GM18858 (cell line): ENCODE data around the gene RGS3.
"Not testable (repeated sequence)": the region's sequence is repeated elsewhere in the genome, so short reads cannot be mapped to it uniquely, and the experiment has no call there.

Experiments used
- ATAC-seq: cut with Tn5 transposase; IDR thresholded peaks from one replicate; pipeline ENCODE4 v1.9.1; 2021; ENCODE audit not compliant: unreplicated experiment

RGS3 gene

DNA sequence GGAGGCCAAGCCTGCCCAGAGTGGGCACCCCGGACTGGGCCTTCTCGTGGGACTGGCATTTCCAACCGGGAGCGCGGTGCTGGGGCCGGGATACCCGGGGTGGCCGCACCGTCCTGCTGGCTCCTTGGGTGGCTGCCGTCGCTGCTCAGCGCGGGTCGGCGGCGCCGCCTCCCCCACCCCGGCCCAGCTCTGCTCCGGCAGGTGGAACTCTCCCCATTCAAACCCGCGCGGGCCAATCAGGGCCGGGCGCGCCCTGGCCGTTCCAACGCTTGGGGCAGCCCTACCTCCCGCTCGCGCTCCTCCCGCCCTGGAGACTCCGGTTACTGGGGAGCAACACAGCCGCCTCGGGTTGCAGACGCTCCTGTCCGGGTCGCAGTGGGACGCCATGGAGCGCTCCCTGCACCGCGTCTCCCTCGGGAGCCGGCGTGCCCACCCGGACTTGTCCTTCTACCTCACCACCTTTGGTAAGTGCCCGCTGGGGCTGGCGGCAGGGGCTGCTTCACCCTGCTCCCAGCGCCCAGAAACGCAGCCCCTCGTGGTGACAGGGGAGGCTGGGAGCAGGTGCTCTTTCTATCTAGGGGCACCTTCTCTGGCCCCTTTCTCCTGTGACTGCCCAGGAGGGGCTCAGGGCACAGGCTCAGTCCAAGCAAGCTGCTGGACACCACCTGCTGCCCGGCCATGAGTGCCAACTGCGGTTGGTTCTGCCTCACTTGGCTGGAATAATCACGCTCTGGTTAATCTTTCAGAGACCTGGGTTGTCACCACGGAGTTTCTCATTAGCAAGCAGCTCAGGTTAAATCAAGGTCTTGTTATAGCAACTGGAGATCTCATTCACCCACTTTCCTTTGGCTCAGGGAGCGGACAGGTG is at the start of gene RGS3:
RGS3 (plus strand) TSS at position 310 of the 868 bp plus-strand sequence; CDS start at position 386, 76 bp downstream.
- no peak for ATAC-seq

DNA sequence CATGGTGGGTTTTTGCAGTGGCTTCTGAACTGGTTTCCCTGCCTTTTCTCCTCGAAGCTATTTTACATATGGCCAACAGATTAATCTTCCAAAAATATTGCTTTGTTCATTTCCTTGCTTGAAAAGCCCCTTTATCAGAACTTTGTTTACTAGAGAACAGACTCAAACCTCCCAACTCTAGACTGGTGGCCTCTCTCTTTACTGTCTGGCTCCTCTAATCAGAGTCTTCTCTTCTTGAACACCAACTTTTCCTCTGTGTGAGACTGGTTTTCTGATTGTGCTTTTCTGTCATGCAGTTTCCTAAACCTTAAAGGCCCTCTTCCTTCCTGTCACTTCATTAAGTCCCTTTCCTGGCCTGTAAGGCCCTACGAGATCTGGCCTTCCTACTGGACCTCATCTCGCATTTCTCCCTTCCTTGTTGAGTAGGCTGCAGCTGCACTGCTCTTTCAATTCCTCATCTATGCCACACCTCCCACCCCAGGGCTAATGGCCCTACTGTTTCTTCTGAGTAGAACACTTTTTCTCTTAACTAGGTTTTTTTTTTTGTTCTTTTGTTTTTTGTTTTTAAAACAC is 47.3 kb upstream of the RGS3 start:
- ATAC-seq: peak; percentile 93

DNA sequence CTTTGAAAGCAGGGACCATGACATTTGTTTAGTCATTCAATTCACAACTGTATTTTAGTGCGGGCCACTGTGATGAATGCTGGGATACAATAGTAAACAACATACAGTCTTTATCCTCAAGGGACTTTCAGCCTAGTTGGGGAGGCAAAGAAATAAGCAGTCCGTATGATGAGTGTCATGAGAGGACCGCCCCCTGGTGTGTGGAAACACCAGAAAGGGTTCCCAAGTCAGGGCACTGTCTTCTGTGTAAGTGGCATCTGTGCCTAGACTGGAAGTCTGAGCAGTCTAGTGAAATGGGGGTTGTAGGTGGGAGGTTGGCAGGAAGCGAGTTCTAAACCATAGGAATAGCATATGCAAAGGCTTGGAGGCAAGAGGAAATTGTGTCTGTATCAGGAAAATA is 46.2 kb upstream of the RGS3 start:
- no peak for ATAC-seq

DNA sequence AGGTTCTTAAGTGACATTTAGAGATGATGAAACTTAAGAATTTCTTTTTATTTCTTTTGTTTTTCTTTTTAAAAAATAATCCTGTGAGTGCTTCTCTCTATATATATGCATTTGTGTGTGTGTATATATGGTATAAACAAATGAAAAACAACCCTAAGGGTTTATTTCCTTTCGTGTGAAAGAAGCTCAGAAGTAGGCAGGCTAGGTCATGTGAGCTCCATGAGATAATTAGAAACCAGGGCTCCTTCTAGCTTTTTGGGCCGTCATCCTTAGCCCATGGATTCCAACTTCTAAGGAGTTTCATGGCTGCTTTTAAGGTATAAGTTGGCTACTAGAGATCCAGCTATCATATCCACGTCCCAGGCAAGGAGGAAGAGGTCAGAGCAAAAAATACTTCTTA is 41.8 kb upstream of the RGS3 start:
- ATAC-seq: no peak

DNA sequence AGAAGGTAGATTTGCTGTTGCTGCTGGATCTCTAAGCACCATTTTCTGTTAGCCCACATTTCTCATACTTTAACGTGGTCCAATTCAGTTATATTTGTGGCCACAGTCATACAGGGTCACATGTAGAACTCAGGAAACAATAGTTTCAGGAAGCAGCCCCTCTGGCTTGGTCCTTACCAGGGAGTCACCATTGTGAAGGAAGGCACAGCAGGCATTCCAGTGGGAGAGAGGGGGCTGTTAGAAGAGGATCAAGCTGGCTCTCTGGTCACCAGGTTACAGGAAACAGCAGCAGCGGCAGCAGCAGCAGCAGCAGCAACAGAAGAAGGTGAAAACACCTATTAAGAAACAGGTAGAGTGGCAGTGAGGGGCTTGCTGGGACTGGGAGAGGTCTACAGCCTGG is 38.5 kb upstream of the RGS3 start:
- no peak for ATAC-seq

DNA sequence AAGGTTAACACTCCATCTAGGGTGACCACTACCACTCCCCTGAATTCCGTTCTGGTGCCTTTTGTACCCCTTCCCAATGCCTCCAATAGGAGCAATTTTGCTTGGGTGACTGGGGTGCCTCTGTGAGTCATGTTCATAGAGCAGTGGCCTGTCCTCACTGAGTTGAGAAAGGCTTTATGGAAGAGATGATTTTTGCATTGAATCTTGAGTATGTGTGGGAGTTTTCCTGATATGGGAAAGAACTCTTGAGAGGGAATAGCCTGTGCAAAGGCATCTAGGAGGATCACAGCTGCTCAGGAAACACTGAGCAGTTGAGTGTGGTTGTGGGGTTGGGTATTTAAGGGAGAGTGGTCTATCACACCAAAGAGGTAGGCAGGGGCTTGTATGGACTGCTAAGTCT is 36.8 kb upstream of the RGS3 start:
- ATAC-seq: no peak

DNA sequence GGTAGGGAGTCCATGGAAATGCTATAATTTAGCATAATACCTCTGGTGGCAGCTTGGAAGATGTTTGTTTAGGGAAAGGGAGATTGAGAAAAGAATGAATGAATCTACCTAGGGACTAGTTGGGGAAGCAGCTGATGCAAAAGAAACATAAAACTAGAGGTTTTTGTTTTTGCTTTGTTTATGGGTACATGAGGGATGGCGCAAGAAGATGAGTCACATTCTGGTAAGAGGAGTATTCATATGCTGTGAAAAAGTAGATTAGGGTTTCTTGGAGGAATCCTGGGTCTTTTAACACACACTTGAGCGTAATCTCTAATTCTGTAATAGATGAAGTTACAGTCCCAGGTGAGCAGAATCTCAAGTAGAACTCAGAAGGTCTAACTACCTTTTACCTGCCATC is 35.9 kb upstream of the RGS3 start:
- ATAC-seq: no peak

DNA sequence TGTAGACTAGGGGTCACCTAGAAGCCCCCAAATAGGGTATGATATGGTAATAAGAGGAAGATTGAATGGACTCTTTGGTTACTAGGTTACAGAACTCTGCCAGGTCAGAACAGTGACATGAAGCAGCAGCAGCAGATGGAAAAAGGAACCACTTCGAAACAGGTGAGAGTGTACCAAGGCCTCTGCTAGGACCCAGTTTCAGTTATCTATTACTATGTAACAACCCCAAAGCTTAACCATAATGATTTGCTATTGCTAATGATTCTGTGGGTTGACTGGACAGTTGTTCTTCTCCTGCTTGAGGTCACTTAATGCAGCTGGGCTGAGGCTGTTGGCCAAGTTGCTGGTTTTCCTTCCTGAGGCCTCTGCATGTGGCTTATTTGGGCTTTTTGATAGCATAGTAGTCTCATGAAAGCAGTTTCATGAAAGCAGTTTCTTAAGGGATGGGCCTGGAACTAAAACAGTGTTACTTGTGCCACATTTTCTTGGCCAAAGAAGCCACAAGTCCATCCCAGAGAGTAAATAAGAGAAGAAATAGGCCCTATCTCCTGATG is 35.4 kb upstream of the RGS3 start:
- no peak for ATAC-seq

DNA sequence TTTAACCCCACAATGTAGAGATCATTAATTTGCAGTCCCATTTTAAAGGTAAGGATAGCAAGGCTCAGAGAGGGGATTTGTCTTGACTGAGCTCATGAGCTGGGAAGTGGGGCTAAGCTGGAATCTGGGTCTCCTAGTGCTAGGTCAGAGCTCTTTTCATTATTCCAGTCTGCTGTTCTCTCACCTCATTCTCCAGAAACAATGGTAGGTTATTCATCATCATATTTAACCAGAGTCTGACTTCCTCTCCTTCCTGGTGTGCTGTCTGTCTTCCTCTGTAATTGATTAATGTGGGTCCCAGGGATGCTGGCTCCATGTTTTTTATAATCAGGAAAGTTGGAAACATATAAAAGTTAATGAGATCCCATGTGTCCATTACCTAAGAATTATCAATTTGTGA is 32.3 kb upstream of the RGS3 start:
- no peak for ATAC-seq

DNA sequence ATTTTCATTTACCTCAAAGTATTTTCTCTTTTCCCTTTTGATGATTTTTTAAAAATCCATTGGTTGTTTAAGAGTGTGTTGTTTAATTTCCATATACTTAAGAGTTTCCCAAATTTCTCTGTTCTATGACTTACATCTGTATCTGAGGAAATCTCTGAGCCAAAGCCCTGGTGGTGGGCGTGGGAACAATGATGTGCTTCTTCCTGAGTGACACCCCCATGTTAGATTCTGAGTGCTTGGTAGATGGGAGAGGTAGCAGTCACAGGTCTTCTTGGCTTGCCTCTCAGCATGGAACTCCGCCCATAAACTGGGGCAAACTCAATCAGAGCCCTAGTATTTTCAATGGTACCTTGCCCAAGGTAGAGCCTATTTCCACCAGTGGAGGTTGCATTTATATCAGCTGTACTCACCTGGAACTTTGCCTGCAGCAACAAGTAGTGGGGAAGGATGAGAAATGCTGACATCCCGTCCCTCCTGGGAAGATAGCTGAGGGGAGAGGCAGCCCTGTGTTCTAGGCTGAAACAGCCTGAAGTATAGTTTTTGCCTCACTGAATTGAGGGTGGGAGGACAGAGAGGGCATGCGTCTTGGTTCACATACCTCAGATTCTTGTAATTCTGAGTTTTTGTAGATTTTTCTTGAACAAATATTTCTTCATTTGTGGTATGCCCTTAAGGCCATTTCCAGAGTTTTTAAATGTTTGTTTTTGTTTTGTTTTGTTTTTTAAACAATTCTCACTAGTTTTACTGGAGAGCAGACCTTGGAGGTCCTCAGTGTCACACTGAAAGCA is 26.6 kb upstream of the RGS3 start:
- ATAC-seq: no peak

DNA sequence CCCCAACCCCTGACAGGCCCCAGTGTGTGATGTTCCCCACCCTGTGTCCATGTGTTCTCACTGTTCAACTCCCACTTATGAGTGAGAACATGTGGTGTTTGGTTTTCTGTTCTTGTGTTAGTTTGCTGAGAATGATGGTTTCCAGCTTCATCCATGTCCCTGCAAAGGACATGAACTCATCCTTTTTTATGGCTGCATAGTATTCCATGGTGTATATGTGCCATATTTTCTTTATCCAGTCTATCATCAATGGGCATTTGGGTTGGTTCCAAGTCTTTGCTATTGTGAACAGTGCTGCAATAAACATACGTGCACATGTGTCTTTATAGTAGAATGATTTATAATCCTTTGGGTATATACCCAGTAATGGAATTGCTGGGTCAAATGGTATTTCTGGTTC is 25.8 kb upstream of the RGS3 start:
- not testable (repeated sequence) for ATAC-seq

DNA sequence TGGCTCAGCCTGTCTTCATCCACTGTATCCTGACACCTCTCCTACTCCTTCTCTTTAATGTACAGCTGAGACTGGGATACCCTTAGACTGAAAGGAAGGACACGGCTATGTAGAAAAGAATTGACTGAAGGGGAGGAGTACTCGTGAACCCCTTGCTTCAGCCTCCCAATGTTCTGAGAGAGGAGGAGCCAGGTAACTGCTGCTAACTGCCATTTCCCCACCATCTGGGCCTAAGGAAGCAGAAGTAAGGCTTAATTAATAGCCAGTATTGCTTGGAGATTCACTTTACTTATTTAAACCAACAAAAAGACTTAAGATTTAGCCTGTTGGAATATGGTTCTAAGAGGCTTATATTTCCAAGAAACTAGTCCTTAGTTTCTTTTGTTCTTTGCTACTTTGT is 18.8 kb upstream of the RGS3 start:
- ATAC-seq: no peak

DNA sequence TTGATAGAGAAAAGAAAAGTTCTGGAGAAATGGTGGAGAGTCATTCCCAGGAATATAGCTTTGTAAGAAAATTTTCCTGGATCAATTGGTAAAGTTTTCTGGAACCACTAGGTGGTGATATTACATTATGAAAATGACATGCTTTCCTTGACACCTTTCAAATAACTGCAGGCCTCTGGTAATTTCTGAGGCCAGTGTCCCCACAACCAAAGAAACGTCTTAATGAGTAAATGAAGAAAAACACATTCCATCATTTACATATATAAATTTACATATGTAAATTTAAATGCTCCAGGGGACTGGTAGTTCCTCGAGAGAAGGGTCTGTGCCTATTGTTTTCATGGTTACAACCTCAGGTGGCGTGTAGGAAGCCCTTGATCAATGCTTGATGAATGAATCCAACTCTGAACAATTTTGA is 17.2 kb upstream of the RGS3 start:
- ATAC-seq: no peak

DNA sequence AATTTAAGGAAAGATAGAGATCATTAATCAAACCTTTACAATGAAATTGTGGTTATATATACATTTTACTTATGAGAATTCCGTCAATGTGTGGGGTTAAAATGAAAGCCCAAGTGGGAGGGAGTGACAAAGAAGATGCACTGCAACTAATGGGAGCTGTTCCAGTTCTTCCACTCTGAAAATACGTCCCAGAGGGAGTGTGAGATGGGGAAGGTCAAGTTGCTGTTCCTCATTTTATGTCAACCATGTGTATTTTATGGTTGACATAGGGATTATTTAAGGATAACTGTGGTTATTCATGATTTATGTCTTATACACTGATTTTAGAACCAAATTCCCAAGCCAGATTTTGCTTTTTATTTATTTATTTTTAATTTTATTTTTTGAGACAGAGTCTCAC is 14.2 kb upstream of the RGS3 start:
- ATAC-seq: no peak

DNA sequence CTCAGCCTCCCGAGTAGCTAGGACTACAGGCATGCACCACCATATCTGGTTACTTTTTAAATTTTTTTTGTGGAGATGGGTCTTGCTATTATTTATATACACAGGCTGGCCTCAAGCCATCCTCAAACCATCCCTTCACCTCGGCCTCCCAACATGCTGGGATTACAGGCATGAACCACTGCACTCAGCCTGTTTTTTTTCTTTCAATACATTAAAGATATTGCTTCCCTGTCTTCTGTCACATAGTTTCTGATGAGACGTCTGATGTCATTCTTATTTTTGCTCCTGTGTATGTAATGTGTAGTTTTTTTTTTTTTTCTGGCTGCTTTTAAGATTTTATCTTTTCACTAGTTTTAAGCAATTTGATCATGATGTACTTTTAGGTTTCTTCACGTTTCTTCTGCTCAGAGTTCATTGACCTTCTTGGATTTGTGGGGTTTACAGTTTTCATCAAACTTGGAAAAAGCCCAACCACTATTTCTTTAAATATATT is 11.4 kb upstream of the RGS3 start:
- no peak for ATAC-seq

DNA sequence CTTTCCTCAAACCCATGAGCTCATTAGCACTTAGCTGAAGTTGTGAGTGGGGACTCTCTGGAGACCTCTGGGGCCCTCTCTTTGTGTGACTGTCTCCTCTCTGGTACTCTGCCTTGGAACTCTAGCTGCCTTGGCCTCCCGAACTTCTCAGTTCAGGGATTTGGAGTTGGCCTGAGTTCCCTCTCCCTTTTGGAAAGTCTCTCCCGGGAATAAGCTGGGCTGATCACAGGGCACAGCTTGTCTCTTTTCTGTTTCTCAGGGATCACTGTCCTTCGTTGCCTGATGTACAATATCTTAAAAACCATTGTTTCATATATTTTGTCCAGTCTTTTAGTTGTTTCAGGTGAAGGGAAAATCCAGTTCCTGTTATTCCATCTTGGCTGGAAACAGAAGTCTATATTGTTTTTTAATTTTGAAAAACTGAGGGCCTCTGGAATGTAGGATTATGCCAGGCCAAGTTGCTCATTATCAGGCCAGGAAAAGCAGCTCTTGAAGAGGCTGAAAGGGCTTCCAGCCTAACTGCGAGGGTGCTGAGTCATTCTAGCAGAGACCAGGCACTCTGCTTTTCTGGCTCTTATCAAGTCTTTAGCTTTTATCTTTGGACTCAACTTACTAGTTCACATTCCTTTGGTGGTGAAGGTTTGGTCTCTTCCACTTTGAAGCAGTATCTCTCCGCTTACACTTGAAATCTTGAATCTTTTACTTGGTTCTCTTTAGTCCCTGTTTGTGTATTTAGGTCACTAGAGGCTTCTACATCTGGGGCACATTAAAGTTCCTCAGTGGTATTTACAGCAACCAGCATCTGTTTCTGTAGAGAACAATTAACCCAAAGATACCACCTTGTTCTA is 8.4 kb upstream of the RGS3 start:
- no peak for ATAC-seq

DNA sequence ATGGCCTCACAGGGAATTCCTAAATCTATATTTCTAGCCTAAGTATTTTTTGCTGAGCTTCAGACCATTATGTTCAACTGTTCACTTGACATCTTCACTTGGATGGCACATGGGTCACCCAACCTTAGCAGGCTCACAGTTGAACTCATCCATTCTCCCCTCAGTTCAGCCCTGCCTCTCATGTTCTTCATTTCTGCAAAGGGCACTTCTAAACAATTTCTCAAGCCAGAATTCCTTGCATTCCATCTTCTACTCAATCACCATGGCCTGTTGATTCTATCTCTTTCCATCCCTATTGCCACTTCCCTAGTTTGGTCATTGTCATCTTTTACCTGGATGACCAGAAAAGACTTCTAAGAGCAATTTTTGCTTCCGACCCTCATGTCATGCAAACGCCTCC is 7.3 kb upstream of the RGS3 start:
- no peak for ATAC-seq

DNA sequence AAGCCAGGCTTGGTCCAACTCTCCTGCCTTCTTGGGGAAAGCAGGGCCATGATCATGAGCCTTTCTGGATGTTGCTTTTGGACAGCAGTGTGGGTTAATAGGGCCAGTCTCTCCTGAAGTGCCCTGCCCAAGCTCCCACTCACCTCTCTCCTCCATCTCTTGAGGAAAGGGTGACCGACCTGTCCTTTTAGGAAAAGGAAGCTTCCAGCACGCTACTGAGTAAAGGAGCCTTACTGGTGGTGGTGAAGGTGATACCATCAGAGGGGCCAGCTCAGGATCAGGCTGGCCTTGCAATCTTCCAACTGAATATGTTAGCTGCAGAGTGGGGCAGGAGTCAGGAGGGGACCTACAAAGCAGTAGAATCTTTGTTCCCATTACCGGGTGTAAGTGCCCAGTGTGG is 2.2 kb upstream of the RGS3 start:
- no peak for ATAC-seq

DNA sequence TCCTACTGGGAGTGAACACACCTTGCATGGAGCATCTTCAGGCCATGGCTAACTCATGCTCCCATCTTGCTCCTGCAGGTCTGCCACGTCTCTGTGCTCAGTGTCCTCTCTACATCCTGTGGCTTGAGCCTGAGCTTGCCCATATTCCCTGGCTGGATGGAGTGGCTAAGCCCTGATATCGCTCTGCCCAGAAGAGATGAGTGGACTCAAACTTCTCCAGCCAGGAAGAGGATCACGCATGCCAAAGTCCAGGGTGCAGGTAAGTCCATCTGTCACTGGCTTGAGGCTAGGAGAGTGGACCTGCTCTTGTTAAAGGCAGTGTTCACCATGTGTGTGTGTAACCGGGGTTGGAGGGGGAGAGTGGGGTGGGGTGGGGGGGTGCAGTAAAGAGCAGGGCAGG is 1.6 kb upstream of the RGS3 start:
- no peak for ATAC-seq

DNA sequence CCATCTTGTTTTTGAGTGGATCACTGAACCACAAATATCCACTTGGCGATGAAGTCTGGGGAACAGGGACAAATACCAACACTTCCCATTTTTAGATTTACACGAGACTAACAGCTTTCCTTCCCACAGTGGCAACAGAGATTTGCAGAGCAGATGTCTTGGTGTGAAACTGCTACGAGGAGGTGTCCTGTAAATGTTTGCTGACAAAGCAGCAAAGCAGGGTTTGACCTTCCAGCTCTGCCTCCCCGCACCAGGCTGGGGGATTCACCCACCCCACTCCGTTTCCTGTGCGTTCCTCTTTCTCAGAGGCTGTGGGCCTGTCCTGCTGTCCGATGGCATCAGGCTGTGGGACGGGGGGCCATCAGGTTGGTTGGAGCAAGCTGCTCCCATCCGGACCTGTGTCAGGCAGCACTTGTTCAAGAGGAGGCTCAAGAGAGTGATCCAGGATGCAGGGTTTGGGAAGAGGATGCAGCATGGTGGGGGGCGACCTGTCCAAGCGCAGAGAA is 693 bp upstream of the RGS3 start:
- no peak for ATAC-seq
